Kidney glomerular epithelial cell (primary cell): ENCODE measurements around the gene LRRTM4.
A peak's percentile ranks its signal among the peaks of the same experiment; 100 is the strongest.

Source experiments
- DNase-seq: peaks from one replicate; lab custom pipeline; 2025; lab: John Stamatoyannopoulos, UW

Gene LRRTM4

DNA sequence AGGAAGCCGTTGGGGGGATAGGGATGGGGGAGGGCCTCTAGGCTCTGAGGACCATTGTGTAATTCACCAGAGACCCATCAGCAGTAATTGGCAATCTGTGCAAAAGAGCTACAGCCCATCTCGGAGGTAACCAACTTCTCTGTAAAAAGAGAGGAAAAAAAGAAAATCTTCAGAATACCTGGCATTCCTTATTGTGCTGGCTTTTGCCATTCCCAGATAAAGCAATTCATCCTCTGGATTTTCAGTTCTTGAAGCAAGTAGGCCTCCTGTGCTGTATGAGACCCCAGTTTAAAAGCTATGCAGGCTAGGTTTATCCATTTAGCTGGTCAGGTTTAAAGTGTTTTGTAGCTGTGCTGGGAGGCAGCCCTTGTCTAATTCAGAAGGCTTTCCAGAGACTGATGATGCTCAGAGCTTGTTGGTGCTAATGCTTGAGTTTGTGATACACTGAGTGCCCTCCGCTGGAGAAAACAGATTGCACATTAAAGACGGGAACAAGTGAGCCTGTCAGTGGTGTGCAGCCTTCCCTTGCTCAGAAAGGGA lies at the start of gene LRRTM4:
LRRTM4 (minus strand) TSS at position 446 of the 540 bp plus-strand sequence.
- DNase-seq, result peak; percentile 35

DNA sequence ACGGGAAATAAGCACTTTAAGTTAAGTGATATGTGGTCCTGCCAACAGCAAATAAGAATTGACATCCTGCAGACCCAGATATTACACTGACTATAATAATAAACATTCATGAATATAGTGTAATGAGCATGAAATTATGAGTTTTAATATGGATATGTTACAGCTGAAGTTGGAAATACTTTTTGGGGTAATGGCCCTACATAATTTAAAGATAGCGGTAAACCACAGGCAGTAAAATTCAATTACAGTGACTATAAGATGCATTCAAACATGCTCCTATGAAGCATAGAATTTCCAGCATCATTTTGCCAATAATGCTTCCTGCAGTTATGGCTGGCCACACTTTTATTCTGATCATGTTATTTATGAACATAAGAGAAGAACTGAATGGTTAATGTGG lies 49.4 kb upstream of the LRRTM4 start:
- no peak for DNase-seq

DNA sequence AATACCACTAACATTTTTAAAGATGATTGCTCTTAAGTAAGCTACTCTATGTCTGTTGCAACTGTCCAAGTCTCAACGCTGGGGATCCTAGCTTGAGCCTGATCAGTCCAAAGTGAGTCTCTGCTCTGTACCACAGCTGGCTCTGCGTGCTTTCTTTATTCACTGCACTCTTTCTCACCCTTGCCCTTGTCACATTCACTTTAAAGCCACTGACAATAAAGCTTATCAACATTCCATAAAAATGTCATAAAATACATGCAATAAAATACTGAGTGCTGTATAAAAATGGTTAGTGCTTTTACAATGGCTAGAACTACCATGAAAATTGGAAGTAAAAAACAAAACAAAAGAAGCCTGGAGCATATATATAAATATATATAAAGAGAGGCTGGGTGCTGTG lies 45.5 kb upstream of the LRRTM4 start:
- no peak for DNase-seq

DNA sequence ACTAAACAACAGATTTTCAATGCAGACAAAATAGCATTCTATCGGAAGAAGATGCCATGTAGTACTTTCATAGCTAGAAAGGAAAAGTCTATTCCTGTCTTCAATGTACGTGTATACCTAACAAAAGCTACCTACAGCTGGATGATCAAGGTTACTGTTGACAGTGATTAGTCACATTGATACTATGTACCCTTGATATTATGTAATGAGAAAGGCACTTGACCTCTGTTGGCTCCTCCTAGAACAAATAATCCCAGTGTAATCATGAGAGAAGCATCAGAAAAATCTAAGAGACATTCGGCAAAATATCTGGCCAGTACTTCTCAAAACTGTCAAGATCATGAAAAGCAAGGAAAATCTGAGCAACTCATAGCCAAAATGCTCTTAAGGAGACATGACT lies 44.4 kb upstream of the LRRTM4 start:
- peak; percentile 44 for DNase-seq

DNA sequence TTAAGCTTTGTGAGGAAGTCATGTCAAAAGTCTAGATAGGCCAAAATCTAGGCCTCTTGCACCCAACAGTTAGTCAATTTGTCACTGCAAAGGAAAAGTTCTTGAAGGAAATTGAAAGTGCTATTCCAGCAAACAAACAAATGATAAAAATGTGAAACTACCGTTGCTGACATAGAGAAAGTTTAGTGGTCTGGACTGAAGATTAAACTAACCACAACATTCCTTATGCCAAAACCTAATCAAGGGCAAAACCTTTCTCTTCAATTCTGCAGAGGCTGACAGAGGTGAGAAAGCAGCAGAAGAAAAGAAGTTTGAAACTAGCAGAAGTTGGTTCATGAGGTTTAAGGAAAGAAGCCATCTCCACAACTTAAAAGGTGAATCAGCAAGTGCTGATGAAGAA lies 44.0 kb upstream of the LRRTM4 start:
- DNase-seq, result peak; percentile 47

DNA sequence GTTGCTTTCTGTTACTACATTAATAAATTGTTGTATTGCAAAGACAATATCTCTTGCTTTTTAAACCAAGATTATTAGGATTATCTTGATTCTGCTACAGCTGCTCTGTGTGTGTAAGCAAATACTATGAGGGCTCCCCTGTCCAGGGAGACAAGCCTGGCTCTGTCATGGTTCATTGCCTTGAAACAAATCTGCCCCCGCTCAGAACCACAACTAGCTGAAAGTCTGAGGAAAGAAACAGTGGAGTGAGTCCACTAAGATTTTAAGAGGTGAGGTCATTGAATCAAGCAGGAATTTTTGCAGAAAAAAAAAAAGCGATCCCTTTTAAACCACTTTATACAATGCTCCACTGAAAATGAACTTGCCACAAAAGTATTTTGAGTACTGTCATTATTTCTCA lies 30.8 kb upstream of the LRRTM4 start:
- DNase-seq, result peak; percentile 98

DNA sequence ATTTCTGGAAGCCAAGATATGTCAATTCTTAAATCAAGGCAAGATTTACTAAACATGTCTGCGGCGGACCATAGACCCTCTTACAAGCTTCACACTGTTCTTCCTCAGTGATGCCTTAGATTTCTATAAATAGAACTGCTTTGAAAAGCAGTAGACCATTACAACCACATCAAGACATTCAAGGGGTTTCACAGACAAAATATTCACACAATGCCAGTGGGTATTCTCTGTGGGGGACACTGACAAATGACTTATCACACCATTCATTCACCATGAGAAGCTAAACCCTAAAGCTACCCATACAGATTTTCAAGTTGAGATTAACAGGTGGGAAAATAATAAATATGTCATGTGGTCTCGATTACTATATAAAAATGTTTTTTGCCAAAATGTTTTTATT lies 15.9 kb upstream of the LRRTM4 start:
- DNase-seq, result no peak

DNA sequence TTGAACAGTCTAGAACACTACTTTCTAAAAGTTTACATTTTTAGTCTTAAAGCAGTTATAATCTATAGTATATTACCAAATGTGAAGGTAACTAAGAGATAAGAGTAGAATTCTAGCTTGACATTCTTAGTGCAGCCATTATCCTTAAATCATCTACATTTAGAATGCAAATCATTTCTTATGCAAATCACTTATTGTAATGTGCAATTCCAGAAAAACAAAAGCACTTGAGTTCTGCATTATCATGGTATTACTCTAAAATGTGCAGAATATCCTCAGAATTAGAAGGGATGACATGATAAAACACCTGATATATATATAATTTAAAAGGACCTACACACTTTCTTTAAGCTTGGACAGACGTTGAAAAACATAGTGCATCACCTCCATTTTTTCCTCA lies 712 bp upstream of the LRRTM4 start:
- no peak for DNase-seq

DNA sequence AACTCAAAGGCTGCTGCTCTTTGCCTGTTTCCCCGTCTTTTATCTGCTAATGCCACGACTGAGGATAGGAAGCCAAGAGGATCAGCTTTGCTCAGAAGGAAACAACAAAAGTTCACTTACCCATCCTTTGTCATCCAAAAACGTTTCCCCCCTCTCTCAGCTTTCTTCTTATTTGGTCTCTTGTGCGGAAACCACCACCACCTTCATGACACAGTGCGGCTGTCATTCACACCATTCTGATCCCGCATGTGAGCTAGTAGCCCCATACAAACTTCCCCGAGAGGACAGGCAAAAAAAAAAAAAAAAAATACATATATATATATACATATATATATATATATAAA lies 656 bp downstream of the LRRTM4 start:
- DNase-seq, result no peak

DNA sequence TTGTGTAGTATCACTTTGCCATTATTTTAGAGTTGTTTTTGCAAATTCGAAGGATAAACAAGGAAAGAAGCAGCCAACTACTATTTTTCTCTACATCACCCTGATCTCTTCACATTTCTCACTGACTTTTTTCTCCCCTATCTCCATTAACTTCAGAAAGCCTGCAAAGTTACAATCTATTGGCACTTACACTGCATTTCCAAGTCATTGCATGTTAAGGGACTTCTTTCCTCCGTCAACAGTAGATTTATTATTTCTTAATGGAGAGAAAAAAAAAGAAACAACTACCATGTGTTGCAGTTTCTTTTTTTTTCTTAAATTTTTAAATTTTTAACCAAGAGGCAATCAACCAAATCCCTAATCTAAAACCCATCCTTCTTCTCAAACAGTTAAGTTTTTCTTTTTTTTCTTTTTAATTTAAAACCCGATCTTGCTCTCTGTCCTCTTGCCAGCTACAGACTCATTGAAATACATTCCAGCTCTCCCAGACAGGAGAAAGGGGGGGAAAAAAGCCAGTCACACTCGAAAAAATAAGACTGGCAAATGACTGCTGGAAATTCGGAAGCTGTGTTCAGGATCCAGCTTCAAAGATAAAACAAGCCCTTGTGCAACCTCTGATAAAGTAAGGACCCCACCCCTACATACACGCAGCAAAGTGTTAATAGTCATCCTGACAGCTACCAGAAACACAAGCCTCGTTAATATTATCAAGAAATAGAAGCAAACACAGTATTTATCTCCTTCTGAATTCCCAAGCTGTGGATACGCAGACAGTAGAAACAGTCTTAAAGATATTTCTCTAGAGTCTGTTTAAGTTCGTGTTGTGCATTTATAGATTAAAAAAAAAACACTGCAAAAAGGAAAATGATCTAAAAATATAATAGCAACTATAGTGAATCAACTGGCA lies 1.3 kb downstream of the LRRTM4 start:
- no peak for DNase-seq

DNA sequence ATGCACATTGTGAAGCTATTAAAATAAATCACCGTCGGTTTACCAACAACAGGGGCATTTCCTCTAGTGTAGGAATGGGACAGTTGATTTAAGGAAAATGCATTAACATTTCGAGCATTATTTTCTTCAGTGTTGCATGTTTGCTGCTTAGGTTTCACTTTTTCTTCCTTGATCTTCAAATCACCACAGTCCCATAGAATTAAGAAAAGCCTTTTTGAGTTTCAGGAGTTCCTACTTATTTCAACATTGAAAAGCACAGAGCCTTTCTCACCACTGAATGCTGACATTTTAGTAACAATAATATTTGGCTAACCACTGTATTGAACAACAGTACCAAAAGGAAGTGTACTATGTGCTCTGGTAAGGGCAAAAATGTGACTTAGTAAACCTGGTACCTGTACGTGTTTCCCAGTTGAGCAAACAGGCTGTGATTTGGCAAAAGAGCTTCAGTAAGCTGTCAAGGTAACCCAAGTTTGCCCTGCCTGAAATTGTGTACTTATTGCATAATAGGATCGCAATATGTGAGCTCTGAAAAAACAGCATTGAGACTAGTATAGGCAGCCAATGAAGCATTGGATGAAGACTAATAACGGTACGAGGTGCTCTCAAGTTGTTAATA lies 2.2 kb downstream of the LRRTM4 start:
- no peak for DNase-seq

DNA sequence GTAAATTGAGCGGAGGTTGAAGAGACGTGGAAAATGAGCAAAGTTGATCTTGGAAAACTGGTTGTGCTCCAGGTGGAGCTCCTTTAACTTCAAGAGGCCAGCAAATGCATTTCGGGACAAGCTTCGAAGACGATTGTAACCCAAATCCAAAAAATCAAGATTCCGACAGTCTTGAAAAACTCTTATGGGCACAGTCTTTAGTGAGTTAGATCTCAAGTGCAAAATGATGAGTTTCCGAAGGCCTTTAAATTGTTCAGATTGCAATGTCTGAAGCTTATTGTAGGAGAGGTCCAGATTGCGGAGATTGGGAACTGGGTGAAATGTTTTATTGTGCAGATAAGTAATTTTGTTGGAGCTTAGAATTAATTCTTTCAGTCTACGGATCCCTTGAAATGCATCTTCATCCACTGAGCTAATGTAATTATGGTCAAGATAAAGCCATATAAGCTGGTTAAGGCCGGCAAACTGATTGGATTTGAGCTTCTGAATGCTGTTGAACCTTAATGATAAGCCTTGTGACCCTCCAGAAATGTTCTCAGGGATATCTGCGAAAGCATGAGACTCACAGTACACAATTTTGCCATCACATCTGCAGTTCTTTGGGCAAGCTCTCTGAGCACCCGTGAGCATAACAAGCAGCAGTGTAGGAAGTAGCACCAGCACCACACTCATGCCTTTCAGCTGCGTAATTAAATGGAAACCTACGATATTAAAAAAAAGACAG lies 2.9 kb downstream of the LRRTM4 start:
- no peak for DNase-seq

DNA sequence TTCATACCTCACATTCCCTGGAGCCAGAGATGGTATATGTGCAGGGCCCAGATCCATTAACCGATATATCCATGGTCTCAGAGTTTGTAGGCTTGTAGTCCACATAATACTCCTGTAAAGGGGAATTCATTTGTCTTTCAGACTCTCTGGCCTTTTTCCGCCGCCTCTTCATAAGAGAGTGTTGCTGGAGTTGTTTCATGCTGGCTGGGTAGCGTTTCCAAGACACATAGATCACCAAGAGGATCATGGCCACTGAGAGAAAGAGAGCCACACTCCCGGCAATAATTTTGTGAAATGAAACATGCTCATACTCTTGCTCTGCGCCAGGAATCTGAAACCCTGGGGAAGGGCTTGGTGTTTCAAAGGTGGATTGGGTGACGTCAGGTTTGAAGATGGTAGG lies 3.9 kb downstream of the LRRTM4 start:
- DNase-seq, result no peak

DNA sequence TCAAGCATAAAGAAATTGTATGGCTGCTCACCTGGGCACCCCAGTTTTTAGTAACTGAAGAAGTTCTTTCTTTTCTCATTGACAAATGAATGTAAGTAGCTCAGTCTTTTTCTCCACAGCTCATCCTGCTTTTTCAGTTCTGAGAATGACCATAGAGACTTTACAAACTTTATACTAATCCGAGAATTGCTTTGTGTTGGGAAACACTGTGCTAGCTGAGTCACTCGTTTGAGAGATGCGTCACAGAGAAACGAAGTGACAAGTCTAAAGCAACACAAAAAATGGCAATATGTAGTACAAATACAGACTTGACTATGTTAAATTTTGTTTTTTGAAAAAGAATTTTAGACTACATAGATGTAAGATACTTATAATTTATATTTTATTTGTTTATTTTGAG lies 9.0 kb downstream of the LRRTM4 start:
- DNase-seq, result no peak

DNA sequence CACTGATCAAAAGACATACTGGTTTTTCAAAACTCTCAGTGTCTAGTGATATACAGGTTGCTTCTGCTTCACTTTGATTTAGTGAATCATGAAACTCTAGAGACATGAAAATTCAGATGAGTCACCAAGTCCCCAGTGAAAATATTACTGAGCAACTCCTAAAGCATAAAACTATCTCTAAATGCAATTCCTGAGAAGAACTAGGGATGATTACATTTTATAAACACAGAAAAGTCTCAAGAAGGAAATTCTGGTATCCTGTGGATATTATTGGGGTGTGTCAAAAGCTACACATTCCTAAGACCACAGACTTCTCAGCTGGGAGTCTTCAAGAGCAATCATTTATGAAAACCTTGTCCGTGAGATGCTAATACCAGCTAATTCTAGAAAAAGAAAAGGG lies 9.7 kb downstream of the LRRTM4 start:
- DNase-seq, result peak; percentile 35

DNA sequence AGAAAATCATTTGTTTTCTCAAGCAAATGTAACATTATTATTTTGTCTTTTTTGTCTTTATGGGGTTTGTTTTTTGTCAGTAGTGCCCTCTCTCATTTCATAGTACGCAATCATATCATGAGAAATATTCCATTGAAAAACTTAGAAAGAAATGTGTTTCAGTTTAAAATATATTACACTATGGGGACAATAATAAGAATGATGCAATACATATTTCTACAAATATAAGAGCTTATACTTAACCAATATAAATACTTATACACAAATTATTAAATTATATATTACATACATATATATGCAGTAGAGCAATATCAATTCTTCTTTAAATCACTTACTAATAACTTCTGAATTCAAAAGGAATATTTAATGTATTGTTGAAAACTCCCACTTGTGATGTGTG lies 13.7 kb downstream of the LRRTM4 start:
- DNase-seq, result no peak

DNA sequence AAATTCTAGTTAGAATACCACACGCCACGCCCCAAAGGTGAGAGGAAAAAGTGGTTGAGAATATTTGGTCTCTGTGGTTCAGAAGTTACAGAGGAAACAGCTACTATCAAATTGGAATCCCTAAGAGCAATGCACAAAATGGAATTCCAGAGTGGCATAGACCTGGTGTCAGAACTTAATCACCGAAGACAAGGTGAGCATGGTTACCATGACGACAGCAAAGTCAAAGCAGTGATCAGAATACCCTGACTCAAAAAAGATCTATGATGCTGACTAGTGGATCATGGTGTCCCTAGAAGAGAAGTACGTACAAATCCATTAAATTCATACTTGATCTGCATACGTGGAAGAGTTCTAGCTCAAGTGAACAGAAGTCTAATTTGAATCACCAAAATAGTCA lies 14.5 kb downstream of the LRRTM4 start:
- DNase-seq, result no peak

DNA sequence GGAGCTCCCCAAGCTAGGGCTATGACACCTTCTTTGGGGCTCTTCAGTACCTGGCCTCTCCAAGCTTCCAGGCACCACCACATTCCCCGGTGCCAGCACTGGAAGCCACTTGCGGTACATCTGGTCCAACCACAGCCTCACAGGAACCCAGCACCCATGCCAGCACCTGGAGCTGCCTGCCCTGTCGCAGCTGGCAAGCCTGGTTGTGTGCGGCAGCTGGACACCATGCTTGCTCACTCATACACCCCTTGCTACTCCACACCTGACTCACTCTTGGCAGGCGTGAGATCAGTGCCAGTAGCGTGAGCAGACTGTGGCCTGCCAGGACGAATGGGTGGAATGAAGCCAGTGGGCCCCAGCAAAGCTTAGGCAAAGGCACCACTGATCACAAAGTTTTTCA lies 34.0 kb downstream of the LRRTM4 start:
- no peak for DNase-seq

DNA sequence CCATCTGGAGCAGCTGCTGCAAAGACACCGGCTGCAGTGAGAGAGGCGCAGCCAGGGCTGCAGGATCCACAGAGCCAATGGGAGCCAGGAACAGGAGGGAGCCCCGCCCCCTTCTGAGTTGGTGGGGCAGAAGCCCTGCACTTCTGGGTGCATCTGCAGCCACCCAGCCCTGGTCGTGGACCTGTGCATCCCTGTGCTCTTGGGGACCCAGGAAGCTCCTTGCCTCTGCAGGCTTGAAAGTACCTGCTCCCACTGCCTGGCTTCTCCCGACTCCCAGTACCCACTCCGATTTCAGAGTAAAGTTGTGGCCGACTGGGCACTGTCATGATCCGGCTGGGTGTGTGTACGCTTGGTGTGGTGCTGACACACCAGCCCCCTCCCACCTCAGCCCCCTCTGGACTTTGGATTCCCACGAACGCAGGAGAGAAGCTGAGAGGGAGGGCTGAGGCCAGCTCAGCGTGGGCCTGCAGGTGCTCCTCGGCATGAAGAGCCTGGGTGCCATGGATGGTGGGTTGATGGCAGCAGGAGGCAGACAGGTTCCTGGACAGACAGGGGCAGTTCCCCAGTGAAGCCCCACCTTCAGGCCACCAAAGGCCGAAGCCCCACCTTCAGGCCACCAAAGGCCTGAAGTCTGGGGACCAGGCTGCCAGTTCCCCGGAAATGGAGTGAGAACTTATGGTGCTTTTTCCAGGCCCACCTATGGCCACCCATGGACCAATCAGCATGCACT lies 34.9 kb downstream of the LRRTM4 start:
- no peak for DNase-seq

DNA sequence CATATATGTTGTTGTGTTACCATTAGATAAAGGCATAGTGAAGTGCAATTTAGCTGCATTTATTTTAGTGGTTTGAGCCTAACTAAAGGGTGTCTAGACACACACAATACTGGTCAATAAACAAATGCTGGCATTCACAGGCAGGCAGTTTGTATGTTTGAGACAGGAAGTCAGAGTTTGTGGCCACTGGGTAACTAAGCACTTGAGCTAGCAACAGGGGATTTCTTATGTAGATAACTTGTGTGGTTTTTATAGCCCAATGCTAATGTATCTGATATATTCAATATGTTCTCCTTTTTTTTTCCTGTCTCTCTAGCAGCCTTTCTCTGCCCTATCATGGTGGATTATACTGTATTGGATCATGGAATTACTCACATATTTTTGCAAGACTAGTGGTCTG lies 38.1 kb downstream of the LRRTM4 start:
- no peak for DNase-seq

DNA sequence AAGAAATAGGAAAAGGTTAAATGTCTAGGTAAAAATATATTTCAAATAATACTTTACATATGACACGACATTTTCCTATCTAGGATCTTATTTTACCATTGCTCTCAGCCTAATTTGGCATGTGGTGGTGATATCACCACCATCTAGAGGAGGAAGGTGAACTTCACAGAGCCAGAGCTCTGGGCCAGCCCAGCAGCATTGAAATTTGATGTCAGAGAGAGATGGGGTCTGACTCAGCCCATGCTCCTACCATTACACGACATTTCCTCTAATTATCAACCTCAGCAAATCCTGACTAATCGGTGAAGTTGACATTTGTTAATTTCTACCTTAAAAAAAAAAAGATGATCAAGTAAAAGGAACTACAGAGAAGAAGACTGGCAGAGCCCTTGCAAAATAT lies 42.3 kb downstream of the LRRTM4 start:
- DNase-seq, result no peak

DNA sequence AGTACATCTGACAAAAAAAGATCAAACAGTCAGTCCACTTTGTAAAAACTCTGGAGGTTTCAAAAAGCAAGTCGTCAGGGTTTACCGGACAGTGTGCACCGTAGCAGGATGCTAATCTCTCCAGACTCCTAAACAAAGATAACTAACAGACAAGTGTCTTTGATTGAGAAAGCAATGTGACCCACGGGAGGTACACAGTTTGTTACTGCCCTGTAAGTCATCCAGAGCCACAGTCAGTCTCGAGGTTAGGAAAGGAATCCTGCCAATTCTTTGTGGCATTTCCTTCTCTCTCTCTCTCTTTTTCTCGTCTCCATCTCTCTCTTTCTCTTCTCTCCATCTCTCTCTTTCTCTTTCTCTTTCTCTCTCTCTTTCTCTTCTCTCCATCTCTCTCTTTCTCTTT lies 42.8 kb downstream of the LRRTM4 start:
- no peak for DNase-seq
